SK-N-SH (cell line): ENCODE measurements around the gene MLANA. TPM values are rescaled to one million over a fixed set of nuclear protein-coding genes. Genes with fewer than 3 reads are reported as not detected.

ENCODE experiments used
- CTCF ChIA-PET: fragments of 300-600, 350-600 bp; formaldehyde crosslinking; extraction: SDS; loops from one replicate; lab custom pipeline; 2021; lab: Yijun Ruan, JAX
- POLR2A ChIA-PET: fragments of 350-600 bp; sonication (Branson Sonifier 250); formaldehyde crosslinking; extraction: SDS; loops from one replicate; lab custom pipeline; 2020; ENCODE audit warnings: antibody characterized with exemption, inconsistent platforms; lab: Yijun Ruan, JAX
- DNase-seq: peaks from one replicate; pipeline ENCODE4 v3.0.0; 2012
- H2AFZ ChIP-seq: fragments of 200-600 bp; sonication (generic); 2 replicates; pipeline ENCODE4 v1.8.1; 2016; ENCODE audit warnings: antibody characterized with exemption, mild to moderate bottlenecking, low read depth
- H3F3A ChIP-seq: fragments of 200-600 bp; sonication (generic); replicated peaks from 2 replicates; pipeline ENCODE3; 2016; ENCODE audit warnings: antibody characterized with exemption, mild to moderate bottlenecking; ENCODE audit not compliant: insufficient read depth
- H3K27ac ChIP-seq, 2 experiments: fragments of 200-500 bp in 1 of 2; fragments of 200-600 bp in 1 of 2; sonication (Bioruptor generic) in 1 of 2; sonication (generic), shearing (Covaris generic) in 1 of 2; 2 replicates each; pipeline versions ENCODE4 v1.5.1 to v1.6.1; 2014 to 2016; ENCODE audit warnings: low read depth in 2 of 2, inconsistent platforms in 1 of 2, low read length in 1 of 2, mild to moderate bottlenecking in 1 of 2, mixed read lengths in 1 of 2
- H3K27me3 ChIP-seq: fragments of 200-600 bp; sonication (generic), shearing (Covaris generic); 2 replicates; pipeline ENCODE4 v1.6.1; 2016; ENCODE audit warnings: mixed run types; ENCODE audit not compliant: insufficient read depth
- H3K36me3 ChIP-seq, 2 experiments: fragments of 200-500 bp in 1 of 2; fragments of 200-600 bp in 1 of 2; sonication (Bioruptor generic) in 1 of 2; sonication (generic) in 1 of 2; replicated peaks in 1 of 2; 2 replicates each; pipeline versions ENCODE3 to v1.5.1; 2014 to 2016; ENCODE audit warnings: low read length in 1 of 2, mild to moderate bottlenecking in 1 of 2; ENCODE audit not compliant: insufficient read depth in 2 of 2, control insufficient read depth in 1 of 2
- H3K4me1 ChIP-seq, 2 experiments: fragments of 200-500 bp in 1 of 2; fragments of 200-600 bp in 1 of 2; sonication (Bioruptor generic) in 1 of 2; sonication (generic), shearing (Covaris generic) in 1 of 2; 2 replicates each; pipeline versions ENCODE4 v1.5.1 to v1.6.1; 2014 to 2016; ENCODE audit warnings: low read depth in 1 of 2, low read length in 1 of 2, mixed run types in 1 of 2; ENCODE audit not compliant: insufficient read depth in 2 of 2, control insufficient read depth in 1 of 2
- H3K4me2 ChIP-seq: fragments of 200-600 bp; sonication (generic), shearing (Covaris generic); 2 replicates; pipeline ENCODE4 v1.6.1; 2017; ENCODE audit warnings: mixed run types
- H3K4me3 ChIP-seq, 2 experiments: fragments of 200-500 bp in 1 of 2; fragments of 200-600 bp in 1 of 2; sonication (Bioruptor generic) in 1 of 2; sonication (generic), shearing (Covaris generic) in 1 of 2; 2 replicates each; pipeline versions ENCODE4 v1.5.1 to v1.8.1; 2014 to 2016; ENCODE audit warnings: low read depth in 2 of 2, inconsistent platforms in 1 of 2, low read length in 1 of 2, mild to moderate bottlenecking in 1 of 2, mixed read lengths in 1 of 2, moderate library complexity in 1 of 2
- H3K79me2 ChIP-seq: fragments of 200-600 bp; sonication (generic); 2 replicates; pipeline ENCODE4 v1.8.1; 2017; ENCODE audit warnings: mild to moderate bottlenecking; ENCODE audit not compliant: insufficient read depth
- H3K9ac ChIP-seq: fragments of 200-600 bp; sonication (generic); 2 replicates; pipeline ENCODE4 v1.6.1; 2017; ENCODE audit warnings: mixed run types
- H3K9me2 ChIP-seq: fragments of 200-600 bp; sonication (generic); 2 replicates; pipeline ENCODE4 v1.6.1; 2017; ENCODE audit warnings: mixed run types
- H3K9me3 ChIP-seq: fragments of 200-600 bp; sonication (generic); 2 replicates; pipeline ENCODE4 v1.6.1; 2017; ENCODE audit warnings: mixed run types, mild to moderate bottlenecking, moderate library complexity
- H4K20me1 ChIP-seq: fragments of 200-600 bp; sonication (generic); 2 replicates; pipeline ENCODE4 v1.6.1; 2017; ENCODE audit warnings: mild to moderate bottlenecking, mixed run types; ENCODE audit not compliant: insufficient read depth
- ELF1 ChIP-seq: IDR thresholded peaks from 2 replicates; pipeline ENCODE4 v1.4.0; 2012
- EZH2phosphoT487 ChIP-seq: fragments of 200-600 bp; sonication (generic); IDR thresholded peaks from 2 replicates; pipeline ENCODE4 v1.6.1; 2017; ENCODE audit warnings: low read depth, mixed run types, mild to moderate bottlenecking, antibody characterized with exemption, moderate library complexity, borderline replicate concordance
- FOXJ3 ChIP-seq: sonication (generic); formaldehyde crosslinking; IDR thresholded peaks from 2 replicates; pipeline ENCODE4 v1.5.1; 2020; ENCODE audit warnings: mild to moderate bottlenecking, missing genetic modification reagents
- GABPA ChIP-seq: IDR thresholded peaks from 2 replicates; pipeline ENCODE4 v1.4.0; 2012; ENCODE audit warnings: low read depth, mild to moderate bottlenecking
- JUND ChIP-seq: IDR thresholded peaks from 2 replicates; pipeline ENCODE4 v1.4.0; 2012
- MEF2A ChIP-seq: IDR thresholded peaks from 2 replicates; pipeline ENCODE4 v1.4.0; 2012; ENCODE audit warnings: low read depth, borderline replicate concordance
- NFIC ChIP-seq: IDR thresholded peaks from 2 replicates; pipeline ENCODE4 v1.4.0; 2012; ENCODE audit warnings: borderline replicate concordance
- RAD21 ChIP-seq: IDR thresholded peaks from 2 replicates; pipeline ENCODE4 v1.6.1; 2012; ENCODE audit warnings: mild to moderate bottlenecking, low read length
- RCOR1 ChIP-seq: fragments of 150-350 bp; IDR thresholded peaks from 2 replicates; pipeline ENCODE4 v1.6.1; 2017; ENCODE audit warnings: antibody characterized with exemption, low read length
- RFX5 ChIP-seq: IDR thresholded peaks from 2 replicates; pipeline ENCODE4 v1.6.1; 2012; ENCODE audit warnings: mild to moderate bottlenecking, improper control_type of control experiment, low read length
- RXRA ChIP-seq: IDR thresholded peaks from 2 replicates; pipeline ENCODE4 v1.4.0; 2012; ENCODE audit warnings: low read depth, mild to moderate bottlenecking, borderline replicate concordance
- SMC3 ChIP-seq: IDR thresholded peaks from 2 replicates; pipeline ENCODE4 v1.6.1; 2012; ENCODE audit warnings: low read depth, low read length, improper control_type of control experiment
- TAF1 ChIP-seq: IDR thresholded peaks from 2 replicates; pipeline ENCODE4 v1.6.1; 2012; ENCODE audit warnings: low read depth, mild to moderate bottlenecking, low read length, moderate library complexity, borderline replicate concordance
- TCF12 ChIP-seq: IDR thresholded peaks from 2 replicates; pipeline ENCODE4 v1.4.0; 2012
- WGBS: methylation state at CpG from one replicate; pipeline ENCODE4 v1.1.6; 2017; ENCODE audit warnings: low lambda C conversion rate; 5-methylcytosine and 5-hydroxymethylcytosine counted together
- polyA plus RNA-seq, 3 experiments: library from polyadenylated mRNA; depleted of rRNA; stranded (reverse); fragments of >200 nt; gene quantifications; 2 replicates each; pipeline ENCODE4 v1.2.3, GENCODE V29; 2012
- TF ChIP-seq, protein P1 (sequence below): IDR thresholded peaks from 2 replicates; pipeline ENCODE4 v1.6.1; 2012; ENCODE audit warnings: mild to moderate bottlenecking, low read depth, low read length, moderate library complexity
- TF ChIP-seq, protein P2 (sequence below): IDR thresholded peaks from 2 replicates; pipeline ENCODE4 v1.4.0; 2012; ENCODE audit warnings: low read depth, borderline replicate concordance
- TF ChIP-seq, protein P3 (sequence below): fragments of 200-600 bp; sonication (generic); IDR thresholded peaks from 2 replicates; pipeline ENCODE4 v1.6.1; 2017; ENCODE audit warnings: antibody characterized with exemption, mild to moderate bottlenecking, moderate library complexity

Gene MLANA
- polyA plus RNA-seq, 1 of the 3 experiments (the other 2 are of a cell fraction) = not detected

DNA sequence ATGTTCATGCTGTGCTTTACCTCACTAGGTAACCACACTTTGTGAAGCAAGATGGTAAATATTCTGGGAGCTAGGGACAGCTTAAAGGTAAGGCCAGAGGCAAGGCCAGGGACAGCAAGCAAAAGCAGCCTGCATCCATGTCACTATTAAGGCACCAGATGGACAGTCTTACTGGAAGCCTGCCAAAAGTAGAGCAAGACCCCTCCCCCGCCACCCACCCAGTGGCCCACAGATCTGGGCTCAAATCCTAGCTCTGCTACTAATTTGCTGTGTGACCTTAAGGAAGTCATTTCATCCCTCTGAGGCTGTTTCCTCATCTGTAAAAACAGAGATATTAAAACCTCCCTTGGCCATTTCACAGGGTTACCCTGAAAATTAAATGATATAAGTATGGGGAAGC lies 44.6 kb upstream of the MLANA start:
- Histone ChIP-seq H4K20me1 (no peaks in the 10 kb centered on the region), H3K36me3 (no peaks in the 10 kb centered on the region), H3K9me2 (no peaks in the 10 kb centered on the region), H3K9ac (no peak overlapping the region), H3K79me2 (no peaks in the 10 kb centered on the region), H3F3A (no peaks in the 10 kb centered on the region), H3K4me3 (no peak overlapping the region), H3K27ac (no peak overlapping the region), H3K9me3 (no peaks in the 10 kb centered on the region), H3K4me2 (no peak overlapping the region), H3K27me3 (no peaks in the 10 kb centered on the region), H2AFZ (no peak overlapping the region), H3K4me1 (peaks cover 6 to 7% of the 10 kb centered on the region in 2 experiments; a peak in 2 of 4 replicates)
- TF ChIP-seq JUND (no peak), SMC3 (no peak), FOXJ3 (CRISPR knock-in tag) (no peak)
- TF ChIP-seq, protein P1, sequence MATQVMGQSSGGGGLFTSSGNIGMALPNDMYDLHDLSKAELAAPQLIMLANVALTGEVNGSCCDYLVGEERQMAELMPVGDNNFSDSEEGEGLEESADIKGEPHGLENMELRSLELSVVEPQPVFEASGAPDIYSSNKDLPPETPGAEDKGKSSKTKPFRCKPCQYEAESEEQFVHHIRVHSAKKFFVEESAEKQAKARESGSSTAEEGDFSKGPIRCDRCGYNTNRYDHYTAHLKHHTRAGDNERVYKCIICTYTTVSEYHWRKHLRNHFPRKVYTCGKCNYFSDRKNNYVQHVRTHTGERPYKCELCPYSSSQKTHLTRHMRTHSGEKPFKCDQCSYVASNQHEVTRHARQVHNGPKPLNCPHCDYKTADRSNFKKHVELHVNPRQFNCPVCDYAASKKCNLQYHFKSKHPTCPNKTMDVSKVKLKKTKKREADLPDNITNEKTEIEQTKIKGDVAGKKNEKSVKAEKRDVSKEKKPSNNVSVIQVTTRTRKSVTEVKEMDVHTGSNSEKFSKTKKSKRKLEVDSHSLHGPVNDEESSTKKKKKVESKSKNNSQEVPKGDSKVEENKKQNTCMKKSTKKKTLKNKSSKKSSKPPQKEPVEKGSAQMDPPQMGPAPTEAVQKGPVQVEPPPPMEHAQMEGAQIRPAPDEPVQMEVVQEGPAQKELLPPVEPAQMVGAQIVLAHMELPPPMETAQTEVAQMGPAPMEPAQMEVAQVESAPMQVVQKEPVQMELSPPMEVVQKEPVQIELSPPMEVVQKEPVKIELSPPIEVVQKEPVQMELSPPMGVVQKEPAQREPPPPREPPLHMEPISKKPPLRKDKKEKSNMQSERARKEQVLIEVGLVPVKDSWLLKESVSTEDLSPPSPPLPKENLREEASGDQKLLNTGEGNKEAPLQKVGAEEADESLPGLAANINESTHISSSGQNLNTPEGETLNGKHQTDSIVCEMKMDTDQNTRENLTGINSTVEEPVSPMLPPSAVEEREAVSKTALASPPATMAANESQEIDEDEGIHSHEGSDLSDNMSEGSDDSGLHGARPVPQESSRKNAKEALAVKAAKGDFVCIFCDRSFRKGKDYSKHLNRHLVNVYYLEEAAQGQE = no peak
- ChIA-PET CTCF (interaction anchor here (3.7 kb wide), 1 partner anchor 14 kb away, joined by 24 read pairs; the partner anchor contains the start of gene ERMP1), POLR2A (no interaction called here)
- no CpG with 5 or more reads among the region's 1 CpG for WGBS
- peak; percentile 43 for DNase-seq

DNA sequence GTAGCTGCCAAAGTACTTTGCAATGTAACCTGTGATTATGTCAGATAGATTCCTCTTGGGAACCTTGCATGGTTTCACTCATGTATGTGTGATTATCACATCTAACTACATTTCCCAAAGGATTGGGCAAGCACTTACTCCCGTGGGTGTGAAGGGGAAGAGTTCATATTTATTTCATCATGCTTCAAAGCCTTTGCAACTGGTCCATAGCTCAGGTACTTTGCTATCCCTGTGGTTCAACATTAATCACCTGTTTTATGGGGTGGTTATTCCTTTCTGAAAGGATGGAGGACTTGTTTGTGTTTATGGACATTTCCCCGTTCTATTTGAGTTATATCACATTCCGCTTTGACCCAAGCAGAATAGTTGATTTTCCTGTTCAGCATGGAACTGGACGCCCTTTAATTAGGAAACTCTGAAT lies 44.2 kb upstream of the MLANA start:
- Histone ChIP-seq H3K27ac (no peak overlapping the region), H3K4me3 (no peak overlapping the region), H2AFZ (no peak overlapping the region), H3K36me3 (no peaks in the 10 kb centered on the region), H3K9me3 (no peaks in the 10 kb centered on the region), H3K4me1 (peaks cover 6 to 7% of the 10 kb centered on the region in 2 experiments; a peak in 2 of 4 replicates), H3K27me3 (no peaks in the 10 kb centered on the region), H3K4me2 (no peak overlapping the region), H3K79me2 (no peaks in the 10 kb centered on the region), H3K9me2 (no peaks in the 10 kb centered on the region), H3F3A (no peaks in the 10 kb centered on the region), H3K9ac (no peak overlapping the region), H4K20me1 (no peaks in the 10 kb centered on the region)
- ChIA-PET CTCF (interaction anchor here (3.7 kb wide), 1 partner anchor 14 kb away, joined by 24 read pairs; the partner anchor contains the start of gene ERMP1), POLR2A (no interaction called here)
- no peak for DNase-seq
- no peak for TF ChIP-seq RCOR1
- no peak for TF ChIP-seq RXRA
- TF ChIP-seq TAF1 = no peak
- no peak for TF ChIP-seq JUND
- no peak for TF ChIP-seq ELF1
- TF ChIP-seq, protein P2, sequence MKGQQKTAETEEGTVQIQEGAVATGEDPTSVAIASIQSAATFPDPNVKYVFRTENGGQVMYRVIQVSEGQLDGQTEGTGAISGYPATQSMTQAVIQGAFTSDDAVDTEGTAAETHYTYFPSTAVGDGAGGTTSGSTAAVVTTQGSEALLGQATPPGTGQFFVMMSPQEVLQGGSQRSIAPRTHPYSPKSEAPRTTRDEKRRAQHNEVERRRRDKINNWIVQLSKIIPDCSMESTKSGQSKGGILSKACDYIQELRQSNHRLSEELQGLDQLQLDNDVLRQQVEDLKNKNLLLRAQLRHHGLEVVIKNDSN = no peak
- no peak for TF ChIP-seq EZH2phosphoT487
- TF ChIP-seq RAD21 = no peak
- no peak for TF ChIP-seq GABPA
- TF ChIP-seq NFIC = no peak
- no peak for TF ChIP-seq MEF2A
- TF ChIP-seq, protein P3, sequence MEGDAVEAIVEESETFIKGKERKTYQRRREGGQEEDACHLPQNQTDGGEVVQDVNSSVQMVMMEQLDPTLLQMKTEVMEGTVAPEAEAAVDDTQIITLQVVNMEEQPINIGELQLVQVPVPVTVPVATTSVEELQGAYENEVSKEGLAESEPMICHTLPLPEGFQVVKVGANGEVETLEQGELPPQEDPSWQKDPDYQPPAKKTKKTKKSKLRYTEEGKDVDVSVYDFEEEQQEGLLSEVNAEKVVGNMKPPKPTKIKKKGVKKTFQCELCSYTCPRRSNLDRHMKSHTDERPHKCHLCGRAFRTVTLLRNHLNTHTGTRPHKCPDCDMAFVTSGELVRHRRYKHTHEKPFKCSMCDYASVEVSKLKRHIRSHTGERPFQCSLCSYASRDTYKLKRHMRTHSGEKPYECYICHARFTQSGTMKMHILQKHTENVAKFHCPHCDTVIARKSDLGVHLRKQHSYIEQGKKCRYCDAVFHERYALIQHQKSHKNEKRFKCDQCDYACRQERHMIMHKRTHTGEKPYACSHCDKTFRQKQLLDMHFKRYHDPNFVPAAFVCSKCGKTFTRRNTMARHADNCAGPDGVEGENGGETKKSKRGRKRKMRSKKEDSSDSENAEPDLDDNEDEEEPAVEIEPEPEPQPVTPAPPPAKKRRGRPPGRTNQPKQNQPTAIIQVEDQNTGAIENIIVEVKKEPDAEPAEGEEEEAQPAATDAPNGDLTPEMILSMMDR = no peak
- TF ChIP-seq RFX5 = no peak
- no peak for TF ChIP-seq TCF12
- TF ChIP-seq SMC3 = no peak
- TF ChIP-seq, protein P1 = no peak
- no peak for TF ChIP-seq FOXJ3 (CRISPR knock-in tag)
- 93% methylated on average over 4 of the region's 4 CpGs for WGBS
